K562 (cell line): ENCODE results near the gene CD93. TPM values are rescaled to one million over a fixed set of nuclear protein-coding genes. Genes with fewer than 3 reads are reported as not detected.

ENCODE experiments used
- CAMTA2 ChIP-seq: fragments of 250-450 bp; sonication (Bioruptor Pico); conservative IDR thresholded peaks from 2 replicates; pipeline ENCODE4 v1.5.1; 2022
- CC2D1A ChIP-seq: fragments of 450-650 bp; IDR thresholded peaks from 2 replicates; pipeline ENCODE4 v1.6.1; 2017; ENCODE audit warnings: mild to moderate bottlenecking
- FOXJ3 ChIP-seq: sonication (generic); formaldehyde crosslinking; IDR thresholded peaks from 2 replicates; pipeline ENCODE4 v1.4.0; 2020; ENCODE audit warnings: mild to moderate bottlenecking, missing genetic modification reagents
- GABPB1 ChIP-seq: sonication (generic); formaldehyde crosslinking; IDR thresholded peaks from 2 replicates; pipeline ENCODE4 v1.8.0; 2022; ENCODE audit warnings: mild to moderate bottlenecking, missing genetic modification reagents
- GTF2A2 ChIP-seq: IDR thresholded peaks from 2 replicates; pipeline ENCODE4 v1.6.1; 2016; ENCODE audit warnings: mild to moderate bottlenecking, missing genetic modification characterization, missing compliant biosample characterization
- HIVEP1 ChIP-seq: fragments of 250-450 bp; sonication (Bioruptor Pico); IDR thresholded peaks from 2 replicates; pipeline ENCODE4 v1.4.0; 2020; ENCODE audit warnings: mild to moderate bottlenecking
- ILF3 ChIP-seq: fragments of 450-650 bp; IDR thresholded peaks from 2 replicates; pipeline ENCODE4 v1.6.1; 2018; ENCODE audit warnings: antibody characterized with exemption, mild to moderate bottlenecking, moderate library complexity, borderline replicate concordance
- KLF1 ChIP-seq: fragments of 450-650 bp; IDR thresholded peaks from 2 replicates; pipeline ENCODE4 v1.6.1; 2016; ENCODE audit warnings: missing genetic modification characterization, missing compliant biosample characterization
- NR2C1 ChIP-seq, 2 experiments: fragments of 450-650 bp; IDR thresholded peaks; 2 replicates each; pipeline ENCODE4 v1.6.1; 2017; ENCODE audit warnings: mild to moderate bottlenecking in 2 of 2, antibody characterized with exemption in 1 of 2, inconsistent platforms in 1 of 2, missing compliant biosample characterization in 1 of 2, missing genetic modification characterization in 1 of 2
- POLR2AphosphoS5 ChIP-seq: IDR thresholded peaks from 2 replicates; pipeline ENCODE4 v1.6.1; 2011; ENCODE audit warnings: mild to moderate bottlenecking, low read depth, low read length, moderate library complexity; ENCODE audit not compliant: control insufficient read depth, insufficient read depth
- PURB ChIP-seq: sonication (generic); formaldehyde crosslinking; IDR thresholded peaks from 2 replicates; pipeline ENCODE4 v1.9.0; 2021; ENCODE audit warnings: low read depth, mild to moderate bottlenecking, missing genetic modification reagents
- RCOR1 ChIP-seq, 2 experiments: IDR thresholded peaks; 2 replicates each; pipeline ENCODE4 v1.6.1; 2012; ENCODE audit warnings: low read depth in 2 of 2, low read length in 2 of 2, borderline replicate concordance in 1 of 2, improper control_type of control experiment in 1 of 2
- RHOXF2B ChIP-seq: fragments of 250-450 bp; sonication (Bioruptor Pico); conservative IDR thresholded peaks from 2 replicates; pipeline ENCODE4 v1.5.1; 2021
- SMARCE1 ChIP-seq: fragments of 450-650 bp; IDR thresholded peaks from 2 replicates; pipeline ENCODE4 v1.7.1; 2016; ENCODE audit warnings: mild to moderate bottlenecking
- TAF15 ChIP-seq: fragments of 200-400 bp; formaldehyde crosslinking; IDR thresholded peaks from 2 replicates; pipeline ENCODE4 v1.6.1; 2017; ENCODE audit warnings: mild to moderate bottlenecking, low read depth, low read length, moderate library complexity
- ZNF274 ChIP-seq: IDR thresholded peaks from 2 replicates; pipeline ENCODE4 v1.6.1; 2011; ENCODE audit warnings: low read depth, mild to moderate bottlenecking, low read length, moderate library complexity, borderline replicate concordance
- polyA plus RNA-seq, 8 experiments: library from polyadenylated mRNA; depleted of rRNA in 4 of 8; stranded (reverse) in 5 of 8; unstranded in 3 of 8; fragments of >200 nt; fragmentation: Nextera tagmentation in 2 of 8; fragmentation: Illumina TruSeq in 1 of 8; extraction: Ambion mirVana in 2 of 8; extraction: Trizol in 1 of 8; gene quantifications; 2 replicates each; pipeline versions ENCODE4 v1.2.1 to v1.2.3, GENCODE V29; 2011 to 2014; ENCODE audit warnings: inconsistent platforms in 1 of 8, missing spikeins in 1 of 8
- total RNA-seq, 7 experiments: library from RNA; depleted of rRNA in 6 of 7; stranded (reverse); fragments of >200 nt in 6 of 7; fragmentation: Illumina TruSeq in 2 of 7; extraction: Trizol in 2 of 7; gene quantifications; 2 replicates each; pipeline versions ENCODE4 v1.2.1 to v1.2.3, GENCODE V29; 2011 to 2021; ENCODE audit warnings: low replicate concordance in 1 of 7
- TF ChIP-seq, protein P1 (sequence below): fragments of 250-450 bp; sonication (Bioruptor Pico); IDR thresholded peaks from 2 replicates; pipeline ENCODE4 v1.4.0; 2020
- TF ChIP-seq, protein P2 (sequence below): sonication (generic); formaldehyde crosslinking; IDR thresholded peaks from 2 replicates; pipeline ENCODE4 v1.5.0; 2020; ENCODE audit warnings: missing genetic modification reagents
- TF ChIP-seq, protein P3 (sequence below): IDR thresholded peaks from 2 replicates; pipeline ENCODE4 v1.6.1; 2011; ENCODE audit not compliant: insufficient read length; ENCODE audit errors: extremely low read depth
- TF ChIP-seq, protein P4 (sequence below): sonication (generic); IDR thresholded peaks from 2 replicates; pipeline ENCODE4 v1.6.1; 2016

The CD93 gene
- total and polyA plus RNA-seq, 9 of the 15 experiments (the other 6 are each of a cell fraction or from before 2014, with no cell fraction given), result 0.03 to 0.20 (median 0.05) TPM

DNA sequence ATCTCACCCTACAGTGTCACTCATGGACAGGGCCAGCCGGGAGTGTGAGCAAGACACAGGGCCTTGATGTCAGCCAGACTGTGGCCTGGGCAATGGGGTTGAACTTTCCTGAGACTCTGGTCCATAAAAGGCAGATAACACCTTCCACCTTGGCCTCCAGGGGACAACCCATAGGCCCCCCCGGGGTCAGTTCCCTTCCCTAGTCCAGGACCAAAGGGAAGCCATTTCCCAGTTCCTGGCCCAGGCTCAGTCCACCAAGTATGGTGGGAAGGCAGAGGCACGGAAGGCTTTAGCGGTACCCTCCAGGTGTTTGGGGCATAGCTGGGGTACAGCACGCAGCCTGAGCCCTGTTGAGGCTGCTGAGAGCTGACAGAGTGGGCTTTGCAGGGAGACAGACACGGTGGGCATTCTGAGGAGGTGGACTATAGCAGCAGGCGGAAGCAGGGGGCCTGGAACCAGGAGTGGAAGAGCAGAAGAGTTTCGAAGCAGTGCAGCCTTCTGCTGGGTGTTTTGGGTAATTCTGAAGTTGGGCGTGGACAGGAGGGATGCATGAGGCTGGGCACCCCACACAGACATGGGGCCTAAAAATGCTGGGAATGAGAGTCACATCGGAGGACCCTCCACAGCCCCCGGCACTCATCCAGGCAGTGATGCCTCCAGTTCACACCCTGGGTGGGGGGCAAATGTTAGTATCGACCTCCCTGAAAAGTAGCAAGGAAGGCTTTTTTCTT is 43.9 kb upstream of the CD93 start (continued):
- TF ChIP-seq, protein P1, sequence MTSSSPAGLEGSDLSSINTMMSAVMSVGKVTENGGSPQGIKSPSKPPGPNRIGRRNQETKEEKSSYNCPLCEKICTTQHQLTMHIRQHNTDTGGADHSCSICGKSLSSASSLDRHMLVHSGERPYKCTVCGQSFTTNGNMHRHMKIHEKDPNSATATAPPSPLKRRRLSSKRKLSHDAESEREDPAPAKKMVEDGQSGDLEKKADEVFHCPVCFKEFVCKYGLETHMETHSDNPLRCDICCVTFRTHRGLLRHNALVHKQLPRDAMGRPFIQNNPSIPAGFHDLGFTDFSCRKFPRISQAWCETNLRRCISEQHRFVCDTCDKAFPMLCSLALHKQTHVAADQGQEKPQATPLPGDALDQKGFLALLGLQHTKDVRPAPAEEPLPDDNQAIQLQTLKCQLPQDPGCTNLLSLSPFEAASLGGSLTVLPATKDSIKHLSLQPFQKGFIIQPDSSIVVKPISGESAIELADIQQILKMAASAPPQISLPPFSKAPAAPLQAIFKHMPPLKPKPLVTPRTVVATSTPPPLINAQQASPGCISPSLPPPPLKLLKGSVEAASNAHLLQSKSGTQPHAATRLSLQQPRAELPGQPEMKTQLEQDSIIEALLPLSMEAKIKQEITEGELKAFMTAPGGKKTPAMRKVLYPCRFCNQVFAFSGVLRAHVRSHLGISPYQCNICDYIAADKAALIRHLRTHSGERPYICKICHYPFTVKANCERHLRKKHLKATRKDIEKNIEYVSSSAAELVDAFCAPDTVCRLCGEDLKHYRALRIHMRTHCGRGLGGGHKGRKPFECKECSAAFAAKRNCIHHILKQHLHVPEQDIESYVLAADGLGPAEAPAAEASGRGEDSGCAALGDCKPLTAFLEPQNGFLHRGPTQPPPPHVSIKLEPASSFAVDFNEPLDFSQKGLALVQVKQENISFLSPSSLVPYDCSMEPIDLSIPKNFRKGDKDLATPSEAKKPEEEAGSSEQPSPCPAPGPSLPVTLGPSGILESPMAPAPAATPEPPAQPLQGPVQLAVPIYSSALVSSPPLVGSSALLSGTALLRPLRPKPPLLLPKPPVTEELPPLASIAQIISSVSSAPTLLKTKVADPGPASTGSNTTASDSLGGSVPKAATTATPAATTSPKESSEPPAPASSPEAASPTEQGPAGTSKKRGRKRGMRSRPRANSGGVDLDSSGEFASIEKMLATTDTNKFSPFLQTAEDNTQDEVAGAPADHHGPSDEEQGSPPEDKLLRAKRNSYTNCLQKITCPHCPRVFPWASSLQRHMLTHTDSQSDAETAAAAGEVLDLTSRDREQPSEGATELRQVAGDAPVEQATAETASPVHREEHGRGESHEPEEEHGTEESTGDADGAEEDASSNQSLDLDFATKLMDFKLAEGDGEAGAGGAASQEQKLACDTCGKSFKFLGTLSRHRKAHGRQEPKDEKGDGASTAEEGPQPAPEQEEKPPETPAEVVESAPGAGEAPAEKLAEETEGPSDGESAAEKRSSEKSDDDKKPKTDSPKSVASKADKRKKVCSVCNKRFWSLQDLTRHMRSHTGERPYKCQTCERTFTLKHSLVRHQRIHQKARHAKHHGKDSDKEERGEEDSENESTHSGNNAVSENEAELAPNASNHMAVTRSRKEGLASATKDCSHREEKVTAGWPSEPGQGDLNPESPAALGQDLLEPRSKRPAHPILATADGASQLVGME (CRISPR knock-in tag), result no peak
- TF ChIP-seq HIVEP1 (CRISPR knock-in tag) (no peak), TAF15 (no peak), CC2D1A (no peak), KLF1 (tag) (no peak), RHOXF2B (no peak), PURB (CRISPR knock-in tag) (no peak), ZNF274 (no peak), SMARCE1 (no peak), POLR2AphosphoS5 (no peak), GTF2A2 (tag) (0 out of 2 replicates have a peak, but pooled peaks have one; percentile 21), FOXJ3 (no peak), RCOR1 (IDR thresholded peaks at IDR 0.05; ENCODE audit: borderline replicate concordance in 1 of 2, low read depth in 2 of 2, low read length in 2 of 2) (no peak), ILF3 (no peak), CAMTA2 (CRISPR knock-in tag) (no peak), NR2C1 (IDR thresholded peaks at IDR 0.05) (no peak), NR2C1 (tag; IDR thresholded peaks at IDR 0.05) (peak; percentile 56; the same call in 1 of the 2 replicates), GABPB1 (CRISPR knock-in tag) (no peak)
- TF ChIP-seq, protein P2, sequence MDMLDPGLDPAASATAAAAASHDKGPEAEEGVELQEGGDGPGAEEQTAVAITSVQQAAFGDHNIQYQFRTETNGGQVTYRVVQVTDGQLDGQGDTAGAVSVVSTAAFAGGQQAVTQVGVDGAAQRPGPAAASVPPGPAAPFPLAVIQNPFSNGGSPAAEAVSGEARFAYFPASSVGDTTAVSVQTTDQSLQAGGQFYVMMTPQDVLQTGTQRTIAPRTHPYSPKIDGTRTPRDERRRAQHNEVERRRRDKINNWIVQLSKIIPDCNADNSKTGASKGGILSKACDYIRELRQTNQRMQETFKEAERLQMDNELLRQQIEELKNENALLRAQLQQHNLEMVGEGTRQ (CRISPR knock-in tag), result no peak
- TF ChIP-seq, protein P3, sequence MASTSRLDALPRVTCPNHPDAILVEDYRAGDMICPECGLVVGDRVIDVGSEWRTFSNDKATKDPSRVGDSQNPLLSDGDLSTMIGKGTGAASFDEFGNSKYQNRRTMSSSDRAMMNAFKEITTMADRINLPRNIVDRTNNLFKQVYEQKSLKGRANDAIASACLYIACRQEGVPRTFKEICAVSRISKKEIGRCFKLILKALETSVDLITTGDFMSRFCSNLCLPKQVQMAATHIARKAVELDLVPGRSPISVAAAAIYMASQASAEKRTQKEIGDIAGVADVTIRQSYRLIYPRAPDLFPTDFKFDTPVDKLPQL, result no peak
- TF ChIP-seq, protein P4, sequence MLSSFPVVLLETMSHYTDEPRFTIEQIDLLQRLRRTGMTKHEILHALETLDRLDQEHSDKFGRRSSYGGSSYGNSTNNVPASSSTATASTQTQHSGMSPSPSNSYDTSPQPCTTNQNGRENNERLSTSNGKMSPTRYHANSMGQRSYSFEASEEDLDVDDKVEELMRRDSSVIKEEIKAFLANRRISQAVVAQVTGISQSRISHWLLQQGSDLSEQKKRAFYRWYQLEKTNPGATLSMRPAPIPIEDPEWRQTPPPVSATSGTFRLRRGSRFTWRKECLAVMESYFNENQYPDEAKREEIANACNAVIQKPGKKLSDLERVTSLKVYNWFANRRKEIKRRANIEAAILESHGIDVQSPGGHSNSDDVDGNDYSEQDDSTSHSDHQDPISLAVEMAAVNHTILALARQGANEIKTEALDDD, result no peak
